A673 (cell line): ENCODE measurements around the gene FGGY. TPM values are rescaled to one million over a fixed set of nuclear protein-coding genes. Genes with fewer than 3 reads are reported as not detected.

Experiments used
- BruUV-seq: library from RNA; stranded (reverse); fragments of 400-500 nt; replicated peaks from 2 replicates; lab custom pipeline; 2021; lab: Mats Ljungman, UMichigan
- CTCF ChIA-PET: fragments of 300-600 bp; sonication (Branson Sonifier 250); formaldehyde crosslinking; loops from one replicate; lab custom pipeline; 2022; ENCODE audit warnings: antibody characterized with exemption; lab: Charles Lee
- POLR2A ChIA-PET: fragments of 300-600 bp; sonication (Branson Sonifier 250); formaldehyde crosslinking; loops from one replicate; lab custom pipeline; 2022; ENCODE audit warnings: antibody characterized with exemption; ENCODE audit not compliant: low non-redundant PET; lab: Charles Lee
- DNase-seq: peaks from one replicate; pipeline ENCODE4 v3.0.0-alpha.2; 2015; ENCODE audit warnings: low spot score
- H3K27ac ChIP-seq: fragments of 200-600 bp; sonication (generic); 2 replicates; pipeline ENCODE4 v1.5.1; 2016; ENCODE audit warnings: mixed run types, low read depth, mild to moderate bottlenecking, mixed read lengths, antibody characterized with exemption, low read length; ENCODE audit not compliant: poor library complexity, severe bottlenecking
- H3K27me3 ChIP-seq: fragments of 200-600 bp; sonication (generic); replicated peaks from 2 replicates; pipeline ENCODE4 v1.6.1; 2017; ENCODE audit warnings: mixed run types, low read depth, mild to moderate bottlenecking, mixed read lengths, antibody characterized with exemption, low read length; ENCODE audit not compliant: insufficient read depth, poor library complexity
- H3K36me3 ChIP-seq: fragments of 200-600 bp; sonication (generic); 2 replicates; pipeline ENCODE4 v1.6.1; 2016; ENCODE audit warnings: mixed run types, mild to moderate bottlenecking, mixed read lengths, antibody characterized with exemption, low read length; ENCODE audit not compliant: insufficient read depth, poor library complexity, severe bottlenecking
- H3K4me1 ChIP-seq: fragments of 200-600 bp; sonication (generic); 2 replicates; pipeline ENCODE4 v1.6.1; 2017; ENCODE audit warnings: mixed run types, mild to moderate bottlenecking, mixed read lengths, antibody characterized with exemption, low read length; ENCODE audit not compliant: insufficient read depth, poor library complexity, severe bottlenecking
- H3K4me3 ChIP-seq: fragments of 200-600 bp; sonication (generic); 2 replicates; pipeline ENCODE4 v1.5.1; 2016; ENCODE audit warnings: low read depth, mixed run types, mild to moderate bottlenecking, mixed read lengths, low read length; ENCODE audit not compliant: poor library complexity, severe bottlenecking
- H3K9me3 ChIP-seq: fragments of 200-600 bp; sonication (generic); 2 replicates; pipeline ENCODE4 v1.6.1; 2016; ENCODE audit warnings: mixed run types, low read depth, mild to moderate bottlenecking, mixed read lengths, antibody characterized with exemption, low read length; ENCODE audit not compliant: poor library complexity, severe bottlenecking
- CTCF ChIP-seq: fragments of 300-800, 200-600 bp; sonication (generic); conservative IDR thresholded peaks from 2 replicates; pipeline ENCODE4 v1.5.1; 2017; ENCODE audit warnings: low read depth, mild to moderate bottlenecking, antibody characterized with exemption, low read length, moderate library complexity, mixed read lengths
- EZH2 ChIP-seq: fragments of 200-600 bp; sonication (generic); IDR thresholded peaks from 2 replicates; pipeline ENCODE4 v1.6.1; 2017; ENCODE audit warnings: borderline replicate concordance, low read depth, mild to moderate bottlenecking, mixed read lengths, antibody characterized with exemption, low read length; ENCODE audit not compliant: poor library complexity, severe bottlenecking
- intact Hi-C: fragments of 100-400 bp; cut with micrococcal nuclease; formaldehyde crosslinking; loops from one replicate; pipeline ENCODE4 v1.10.0; 2022; ENCODE audit not compliant: unreplicated experiment
- total RNA-seq: library from RNA; stranded (reverse); gene quantifications from 2 replicates; pipeline ENCODE4 v1.2.3, GENCODE V29; 2021

Gene FGGY
- total RNA-seq, 1 experiment from 2014 or later = 2.6 TPM

- no TSS peak for BruUV-seq
- TF ChIP-seq CTCF (no peak), EZH2 (no peak)
- H3K27me3 ChIP-seq = peaks cover 19% of the 10 kb centered on the region
- DNase-seq = no peak
- no peaks in the 10 kb centered on the region for H3K4me1 ChIP-seq
- no peaks in the 10 kb centered on the region for H3K9me3 ChIP-seq
- no peak overlapping the region for H3K27ac ChIP-seq
- intact Hi-C loops = no loop called here
- H3K4me3 ChIP-seq = no peak overlapping the region
- POLR2A ChIA-PET = no interaction called here
- CTCF ChIA-PET = no interaction called here
- no peaks in the 10 kb centered on the region for H3K36me3 ChIP-seq
Observed at GRCh38 chr1:59314776-59315528, 18.1 kb downstream of the FGGY start.

- ChIA-PET CTCF (no interaction called here), POLR2A (no interaction called here)
- BruUV-seq = no TSS peak
- H3K4me3 ChIP-seq = no peak overlapping the region
- H3K9me3 ChIP-seq = no peaks in the 10 kb centered on the region
- DNase-seq = no peak
- H3K27ac ChIP-seq = no peak overlapping the region
- intact Hi-C loops = no loop called here
- no peaks in the 10 kb centered on the region for H3K36me3 ChIP-seq
- H3K4me1 ChIP-seq = no peaks in the 10 kb centered on the region
- peaks cover 19% of the 10 kb centered on the region for H3K27me3 ChIP-seq
- no peak for TF ChIP-seq EZH2
- TF ChIP-seq CTCF = no peak
Observed at GRCh38 chr1:59315529-59316463, 18.9 kb downstream of the FGGY start.

- H3K4me3 ChIP-seq = no peak overlapping the region
- peaks cover 19% of the 10 kb centered on the region for H3K27me3 ChIP-seq
- CTCF ChIA-PET = no interaction called here
- H3K27ac ChIP-seq = no peak overlapping the region
- DNase-seq = no peak
- BruUV-seq = no TSS peak
- intact Hi-C loops = no loop called here
- no peaks in the 10 kb centered on the region for H3K36me3 ChIP-seq
- no peaks in the 10 kb centered on the region for H3K9me3 ChIP-seq
- no peaks in the 10 kb centered on the region for H3K4me1 ChIP-seq
- TF ChIP-seq CTCF (no peak), EZH2 (no peak)
- POLR2A ChIA-PET = no interaction called here
Observed at GRCh38 chr1:59316497-59317128, 19.7 kb downstream of the FGGY start.
